COLO668 (cell line): ENCODE measurements around the gene SLC6A17.

ENCODE experiments used
- DNase-seq: peaks from one replicate; lab custom pipeline; 2025; ENCODE audit not compliant: unreplicated experiment; lab: John Stamatoyannopoulos, UW

SLC6A17 gene

DNA sequence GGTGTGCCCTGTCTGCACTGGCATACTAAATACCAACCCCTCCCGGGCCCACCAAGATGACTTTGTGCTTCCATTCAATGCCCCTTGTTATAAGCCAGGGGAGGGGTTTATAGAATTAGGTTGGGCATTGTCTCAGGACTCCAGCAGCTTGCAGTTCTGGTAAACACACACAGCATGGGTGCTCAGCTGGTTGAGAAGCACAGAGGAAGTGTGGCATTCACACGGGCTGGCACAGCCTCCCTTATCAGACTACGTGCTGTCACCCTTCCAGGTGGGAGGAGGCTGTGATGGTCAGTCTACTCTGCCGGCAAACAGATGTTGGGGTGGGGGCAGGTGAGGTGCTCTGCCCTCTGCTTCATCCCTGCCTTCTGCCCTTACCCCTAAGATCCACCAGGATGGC, 15.0 kb upstream of the SLC6A17 start:
- DNase-seq: peak; percentile 84

DNA sequence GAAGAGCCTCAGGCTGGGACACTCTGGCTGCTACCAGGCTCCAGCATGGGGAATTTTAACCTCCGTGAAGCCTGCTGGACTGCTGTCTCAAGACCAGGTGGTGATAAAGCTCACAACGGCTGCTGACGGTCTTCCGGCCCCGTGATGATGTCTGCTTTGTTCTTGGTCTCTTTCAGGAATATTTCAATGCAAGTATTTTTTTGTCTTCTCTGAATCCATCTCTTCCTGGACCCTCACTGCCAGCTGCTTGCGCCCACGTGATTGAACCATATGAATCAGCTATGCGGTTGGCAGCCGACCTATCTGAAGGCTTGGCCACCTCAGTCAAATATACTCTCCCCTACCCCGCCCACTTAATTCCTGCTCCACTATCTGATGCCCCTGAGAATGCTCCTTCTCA, 14.6 kb upstream of the SLC6A17 start:
- peak; percentile 76 for DNase-seq

DNA sequence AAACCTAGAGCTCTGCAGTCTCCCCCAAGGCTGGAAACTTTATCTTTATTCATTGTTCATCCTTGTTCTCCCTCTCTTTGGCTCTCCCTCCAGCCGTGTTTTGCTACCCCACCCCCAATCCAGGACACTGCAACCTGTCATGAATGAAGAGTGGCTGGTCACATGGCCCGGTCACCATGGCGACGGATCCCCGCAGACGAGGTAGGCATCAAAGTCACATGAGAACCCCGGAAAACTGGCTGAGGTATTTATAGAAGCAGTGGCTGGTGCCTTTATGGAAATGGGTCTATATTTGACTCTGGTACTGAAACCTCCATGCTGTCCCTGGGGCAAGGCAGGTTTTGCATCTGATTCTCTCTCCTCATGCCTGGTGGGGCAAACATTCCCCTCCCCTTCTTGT, 13.4 kb upstream of the SLC6A17 start:
- peak; percentile 99 for DNase-seq

DNA sequence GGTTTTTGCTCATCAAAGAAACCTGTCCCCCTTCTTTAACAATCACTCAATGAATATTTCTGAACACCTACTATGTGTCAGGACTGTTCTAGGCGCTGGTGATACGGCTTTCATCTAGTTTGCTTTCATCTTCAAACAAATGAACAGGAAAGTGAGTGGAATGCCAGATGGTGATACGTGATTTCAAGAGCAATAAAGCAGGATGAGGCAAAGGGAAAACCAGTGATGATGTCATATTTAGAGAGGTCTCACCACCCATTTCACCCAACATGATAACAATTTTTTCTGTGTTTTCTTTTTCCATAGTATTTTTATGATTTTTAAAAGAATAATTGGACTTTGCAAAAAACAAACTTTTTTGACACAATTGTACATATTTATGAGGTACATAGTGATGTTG, 11.3 kb upstream of the SLC6A17 start:
- DNase-seq: no peak

DNA sequence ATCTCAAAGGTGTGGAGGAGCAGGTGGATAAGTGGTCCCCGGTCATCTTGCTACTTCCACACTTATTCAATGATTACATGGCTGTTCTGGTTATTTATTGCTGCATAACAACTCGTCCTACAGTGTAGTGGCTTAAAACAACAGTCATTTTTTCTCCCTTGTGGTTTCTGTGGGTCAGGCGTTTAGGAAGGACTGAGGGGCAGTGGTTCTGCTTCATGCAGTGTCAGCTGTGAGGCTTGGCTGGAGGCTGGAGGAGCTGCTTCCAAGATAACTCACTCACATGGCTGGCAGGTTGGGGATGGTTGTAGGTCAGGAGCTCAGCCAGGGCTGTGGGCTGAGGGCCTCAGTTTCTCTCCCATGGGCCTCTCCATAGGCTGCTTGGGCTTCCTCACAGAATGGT, 5.9 kb upstream of the SLC6A17 start:
- no peak for DNase-seq

DNA sequence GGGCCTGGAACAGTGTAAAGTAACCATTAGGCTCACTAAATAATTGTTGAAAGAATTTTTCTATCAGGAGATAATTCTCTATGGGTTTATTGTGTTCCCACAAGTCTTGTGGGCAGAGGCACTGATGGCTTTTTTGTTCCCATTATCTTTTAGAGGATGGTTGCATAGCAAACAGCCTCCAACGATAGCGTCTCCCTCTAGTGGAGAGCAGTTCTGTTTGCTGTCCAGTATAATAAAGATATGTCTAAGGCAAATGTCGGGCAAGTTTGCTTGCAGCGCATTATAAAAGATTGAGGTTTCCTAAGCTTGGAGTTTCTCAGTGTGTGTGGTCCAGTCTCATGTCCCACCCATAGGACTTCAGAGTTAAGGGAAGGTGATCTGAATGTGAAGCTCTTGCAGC, 1.3 kb upstream of the SLC6A17 start:
- peak; percentile 42 for DNase-seq

DNA sequence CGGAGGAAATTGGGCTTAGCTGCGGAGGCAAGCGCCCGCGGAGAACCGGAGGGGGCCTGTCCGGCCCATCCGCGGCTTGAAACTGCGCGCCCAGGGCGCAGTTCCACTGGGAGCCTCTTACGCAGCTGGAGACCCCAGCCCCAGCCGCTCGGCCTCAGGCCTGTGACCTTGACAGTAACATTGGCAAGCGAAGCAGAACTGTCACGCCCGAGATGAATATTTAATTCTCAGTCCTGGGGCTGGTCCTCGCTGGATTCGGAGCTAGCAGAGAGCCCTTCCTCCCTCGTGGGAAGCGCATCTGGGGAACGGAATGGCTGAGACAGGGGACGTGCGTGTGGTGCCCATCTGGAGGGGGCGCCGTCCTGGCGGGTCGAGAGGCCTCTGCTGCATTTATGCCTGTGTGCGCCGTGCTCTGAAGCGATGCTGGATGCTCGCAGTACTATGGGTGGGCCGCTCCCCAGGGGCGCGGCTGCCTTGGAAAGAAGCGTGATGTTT, 928 bp downstream of the SLC6A17 start:
- DNase-seq: no peak

DNA sequence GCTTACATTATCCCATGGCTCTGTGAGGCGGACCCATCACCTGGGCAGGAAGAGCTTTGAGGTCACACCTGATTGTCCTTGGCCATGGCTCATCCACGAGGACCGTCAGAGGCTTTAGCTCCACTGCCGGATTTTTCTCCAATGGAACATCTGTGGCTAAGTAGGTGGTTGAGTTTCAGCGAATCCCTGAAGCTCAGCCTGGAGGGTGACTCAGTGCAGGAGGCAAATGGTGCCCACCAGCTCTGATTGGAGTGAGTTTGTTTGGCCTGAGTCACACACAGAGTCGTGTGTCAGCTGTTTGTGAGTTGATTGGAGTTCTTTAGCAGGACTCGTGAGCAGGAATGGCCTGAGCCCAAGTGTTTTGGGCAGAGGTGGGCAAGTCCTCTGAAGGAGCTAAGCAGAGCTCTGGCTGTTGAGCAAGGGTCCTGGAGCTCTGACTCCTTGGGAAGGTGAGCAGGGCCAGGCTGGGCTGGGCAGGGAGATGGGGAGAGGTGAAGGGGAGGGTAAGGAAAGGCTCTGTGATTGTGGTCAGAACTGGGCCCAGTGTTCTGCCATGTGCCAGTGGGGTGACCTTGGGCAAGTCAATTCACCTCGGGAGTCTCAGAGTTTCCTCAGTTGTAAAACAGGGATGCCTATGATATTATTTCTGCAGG, 2.0 kb downstream of the SLC6A17 start:
- peak; percentile 26 for DNase-seq

DNA sequence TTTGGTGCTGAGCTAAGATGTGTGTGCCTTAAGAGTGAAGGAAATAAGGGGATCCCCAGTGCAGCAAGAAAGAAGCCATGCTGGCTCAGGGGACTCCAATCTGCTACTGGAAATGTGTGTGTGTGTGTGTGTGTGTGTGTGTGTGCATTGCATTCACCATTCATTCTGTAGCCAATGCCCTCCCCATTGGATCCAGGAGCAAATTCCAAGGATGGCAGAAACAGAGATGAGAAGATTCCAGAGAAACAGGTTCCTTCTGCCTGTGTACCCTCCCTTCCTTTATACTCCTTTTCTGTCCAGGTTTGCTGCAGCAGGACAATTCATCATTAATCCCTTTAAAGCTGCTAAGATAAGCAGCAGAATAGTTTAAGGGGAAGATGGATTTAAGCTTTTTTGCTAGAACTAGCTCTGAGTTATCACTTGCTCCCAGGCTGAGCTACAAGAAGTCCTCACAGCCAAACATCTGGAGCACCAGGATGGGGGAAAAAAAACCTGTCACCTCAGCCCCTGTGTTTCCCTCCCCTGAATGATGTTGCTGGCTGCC, 3.2 kb downstream of the SLC6A17 start:
- no peak for DNase-seq

DNA sequence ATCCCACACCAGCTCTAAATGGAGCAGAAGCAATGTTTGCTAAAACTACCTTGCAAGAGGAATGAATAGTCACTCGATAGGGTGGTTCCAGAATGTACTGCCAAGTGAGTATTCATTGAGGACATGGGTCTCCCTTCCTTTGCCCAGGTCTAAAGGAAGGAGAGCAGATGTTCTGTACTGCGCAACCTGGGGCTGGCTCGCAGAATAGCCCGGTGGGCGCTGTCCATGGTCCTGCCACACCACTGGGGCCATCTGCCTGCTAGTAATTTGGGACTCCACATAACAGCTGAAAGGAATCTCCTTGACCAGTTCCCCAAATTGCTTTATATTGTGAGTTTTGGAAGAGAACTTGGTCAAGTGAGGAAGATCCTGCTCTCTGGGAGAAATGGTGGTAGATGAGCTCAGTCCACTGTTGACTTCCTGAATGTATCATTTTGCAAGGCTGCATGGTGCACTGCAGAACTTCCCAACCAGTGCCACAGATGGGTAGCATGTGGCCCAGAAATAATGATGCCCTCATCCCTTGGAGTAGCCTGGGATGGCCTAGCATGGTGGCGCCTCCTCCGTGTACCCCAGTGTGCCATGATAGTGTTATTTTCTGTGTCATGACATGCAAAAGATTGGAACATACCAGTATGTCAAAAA, 5.7 kb downstream of the SLC6A17 start:
- no peak for DNase-seq

DNA sequence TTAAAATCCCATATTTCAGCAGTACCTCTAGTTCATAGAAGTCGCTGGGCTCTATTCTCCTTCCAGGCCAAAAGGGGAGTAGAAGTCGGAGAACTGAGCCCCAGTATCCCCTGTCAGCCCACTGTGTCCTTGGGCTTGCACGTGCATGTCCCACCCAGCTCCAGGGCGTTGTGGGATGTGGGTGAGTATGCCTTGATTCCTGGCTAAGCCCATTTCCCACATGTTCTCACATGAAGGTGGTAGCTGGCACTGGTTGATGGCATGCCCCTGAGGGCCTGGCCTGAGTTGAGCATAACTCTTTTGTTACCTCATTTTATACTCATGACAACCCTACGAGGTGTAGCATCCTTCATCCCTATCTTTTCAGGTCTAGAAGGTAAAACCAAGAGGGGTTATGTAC, 8.0 kb downstream of the SLC6A17 start:
- no peak for DNase-seq

DNA sequence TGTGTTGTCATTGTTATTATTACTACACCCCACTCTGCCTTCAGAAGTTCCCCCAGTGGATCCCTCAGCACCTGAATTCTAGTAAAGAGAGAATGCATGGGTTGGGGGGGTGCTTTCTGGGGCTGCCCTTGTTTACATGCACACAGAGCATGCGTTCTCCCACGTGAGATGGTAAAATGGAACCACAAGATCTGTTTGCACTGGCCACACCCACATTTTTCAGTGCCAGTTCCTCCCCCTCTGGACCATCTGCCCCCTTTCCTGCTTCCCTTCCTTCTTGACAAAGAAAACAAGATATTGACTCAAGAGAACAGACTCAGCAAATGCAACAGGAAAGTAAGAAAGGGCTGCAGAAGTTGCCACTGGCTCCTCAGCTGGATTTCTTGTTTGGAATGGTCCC, 8.9 kb downstream of the SLC6A17 start:
- DNase-seq: no peak

DNA sequence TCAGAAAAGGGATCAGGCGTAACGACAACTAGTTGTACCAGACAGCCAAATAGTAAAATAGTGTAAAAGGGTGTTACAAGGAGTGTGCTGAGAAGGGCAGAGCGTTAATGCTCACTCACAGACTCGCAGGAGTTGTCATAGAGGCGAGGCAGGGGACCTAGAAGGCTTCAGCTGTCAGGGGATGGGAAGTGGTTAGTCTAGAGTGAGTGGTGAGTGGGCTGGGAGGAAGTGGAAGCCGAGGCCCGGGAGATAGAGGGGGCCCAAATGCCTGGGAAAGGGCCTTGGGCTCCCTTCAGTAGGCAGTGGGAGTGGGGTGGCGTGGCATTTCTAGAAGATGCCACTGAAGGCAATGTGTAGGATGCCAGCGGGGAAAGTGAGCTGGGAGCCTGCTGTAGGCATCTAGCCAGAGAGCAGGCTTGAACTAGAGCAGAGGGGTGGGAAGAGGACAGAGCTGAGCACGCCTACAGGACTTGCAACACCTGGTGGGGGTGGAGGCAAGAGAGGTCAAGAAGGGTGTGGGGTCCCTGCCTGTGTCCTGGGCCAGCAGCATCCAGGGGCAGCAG, 10.3 kb downstream of the SLC6A17 start:
- DNase-seq: no peak

DNA sequence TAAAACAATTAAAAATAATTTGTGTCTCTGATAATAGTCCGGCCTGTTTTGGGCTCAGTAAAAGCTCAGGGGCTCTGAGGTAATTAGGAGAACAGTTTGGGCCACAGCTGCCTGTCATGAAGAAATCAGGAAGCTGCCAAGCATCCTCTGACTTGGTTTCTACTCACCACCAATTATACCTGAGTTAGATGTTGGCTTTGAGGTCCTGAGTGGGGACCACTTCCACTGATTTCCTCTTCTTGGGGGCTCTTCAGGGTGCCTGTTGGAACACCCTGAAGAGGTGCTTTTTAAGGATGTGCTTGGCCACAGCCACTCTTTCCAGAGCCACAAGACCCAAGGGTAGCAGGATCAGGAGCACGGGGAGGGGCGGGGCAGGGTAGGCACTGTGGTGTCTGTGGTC, 10.9 kb downstream of the SLC6A17 start:
- no peak for DNase-seq

DNA sequence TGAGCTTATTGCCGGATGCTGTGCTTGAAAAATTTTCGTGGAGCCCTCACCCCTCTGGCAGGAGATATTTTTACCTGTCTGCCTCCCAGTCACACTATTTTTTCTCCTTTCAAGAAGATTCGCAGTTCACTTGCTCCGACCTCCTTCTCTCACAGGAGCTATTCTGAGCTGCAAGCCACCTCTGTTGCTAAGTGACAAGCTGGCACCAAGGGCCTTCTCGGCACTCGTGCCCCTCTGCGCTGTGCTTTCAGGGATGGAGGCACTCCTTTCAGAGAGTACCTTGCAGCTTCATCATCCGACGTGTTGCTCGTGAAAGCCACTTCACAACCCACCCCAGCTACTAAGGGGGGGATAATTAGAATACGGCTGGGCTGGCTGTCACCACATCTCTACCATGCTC, 11.6 kb downstream of the SLC6A17 start:
- no peak for DNase-seq

DNA sequence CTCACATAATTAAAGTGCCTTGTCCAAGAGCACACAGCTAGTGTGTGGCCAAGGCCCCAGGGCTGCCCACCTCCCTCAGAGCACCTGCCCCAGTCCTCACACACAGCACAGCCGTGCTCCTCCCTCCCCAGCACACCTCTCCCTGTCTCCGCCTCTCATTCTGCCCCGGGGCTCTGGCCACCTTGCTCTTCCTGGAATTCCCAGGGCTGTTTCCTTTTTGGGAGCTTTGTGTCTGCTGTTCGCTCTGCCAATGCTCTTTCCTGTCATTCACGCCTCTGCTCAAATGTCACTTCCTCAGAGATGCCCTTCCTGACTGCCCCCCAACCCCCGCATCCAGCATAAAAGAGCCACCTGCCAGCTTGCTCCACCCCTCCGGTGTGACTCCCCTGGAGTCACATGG, 13.3 kb downstream of the SLC6A17 start:
- DNase-seq: peak; percentile 80

DNA sequence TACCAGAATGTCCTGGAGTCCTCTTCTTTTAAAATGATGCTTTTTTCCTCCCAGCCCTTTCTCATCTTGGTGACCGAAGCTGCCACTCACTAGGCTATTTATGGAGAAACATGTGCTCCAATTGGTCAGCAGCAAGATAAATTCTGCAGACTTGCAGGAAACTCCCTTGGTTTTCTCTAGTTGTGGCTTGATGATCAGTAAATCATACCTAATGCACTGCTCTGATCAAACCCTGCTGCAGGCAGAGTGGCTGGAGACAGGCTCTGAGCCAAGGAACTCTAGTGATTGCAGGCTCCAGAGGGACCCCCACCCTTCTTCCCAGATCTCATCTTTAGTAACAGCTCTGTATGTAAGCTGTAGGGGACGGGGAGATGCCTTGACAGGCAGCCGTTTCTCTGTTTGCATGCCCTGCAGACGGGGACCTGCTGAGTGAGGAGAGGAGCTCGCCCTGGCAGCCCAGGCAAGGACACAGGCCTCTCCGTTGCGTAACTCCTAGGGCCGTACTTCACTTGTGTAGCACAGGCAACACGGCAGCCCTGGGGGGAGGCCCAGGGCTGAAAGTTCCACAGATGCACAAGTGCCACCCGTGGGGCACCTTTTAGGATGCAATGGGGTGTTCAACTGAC, 14.5 kb downstream of the SLC6A17 start:
- DNase-seq: no peak

DNA sequence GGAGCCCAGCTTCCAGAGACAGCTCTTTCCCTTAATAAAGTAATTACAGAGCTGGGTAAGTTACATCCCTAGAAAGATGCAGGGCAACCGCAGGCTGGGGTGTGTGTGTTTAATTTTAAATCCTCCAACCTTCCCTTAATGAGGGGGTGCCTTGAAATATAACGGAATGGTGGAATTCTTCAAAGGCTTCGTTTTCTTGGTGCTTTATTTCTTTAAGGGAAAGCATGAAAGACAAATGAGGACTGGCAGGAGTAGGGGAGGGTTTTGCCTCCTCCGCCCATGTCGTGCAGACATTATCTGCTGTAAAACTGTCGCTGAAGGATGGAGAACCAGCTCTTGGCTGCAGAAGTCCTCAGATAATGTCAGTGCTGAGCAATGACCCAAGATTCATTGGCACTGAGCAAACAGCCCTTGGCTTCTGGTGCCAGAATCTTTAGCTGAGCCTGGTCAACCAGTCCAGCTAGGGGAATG, 15.5 kb downstream of the SLC6A17 start:
- no peak for DNase-seq

DNA sequence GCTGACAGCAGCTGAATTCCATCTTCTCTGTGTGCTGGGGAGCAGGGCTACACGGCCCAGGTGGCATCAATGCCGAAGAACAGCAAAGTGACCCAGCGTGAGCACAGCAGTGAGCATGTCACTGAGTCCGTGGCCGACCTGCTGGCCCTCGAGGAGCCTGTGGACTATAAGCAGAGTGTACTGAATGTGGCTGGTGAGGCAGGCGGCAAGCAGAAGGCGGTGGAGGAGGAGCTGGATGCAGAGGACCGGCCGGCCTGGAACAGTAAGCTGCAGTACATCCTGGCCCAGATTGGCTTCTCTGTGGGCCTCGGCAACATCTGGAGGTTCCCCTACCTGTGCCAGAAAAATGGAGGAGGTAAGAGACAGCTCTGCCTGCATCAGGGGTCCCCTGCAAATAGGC, 16.6 kb downstream of the SLC6A17 start:
- DNase-seq: no peak

DNA sequence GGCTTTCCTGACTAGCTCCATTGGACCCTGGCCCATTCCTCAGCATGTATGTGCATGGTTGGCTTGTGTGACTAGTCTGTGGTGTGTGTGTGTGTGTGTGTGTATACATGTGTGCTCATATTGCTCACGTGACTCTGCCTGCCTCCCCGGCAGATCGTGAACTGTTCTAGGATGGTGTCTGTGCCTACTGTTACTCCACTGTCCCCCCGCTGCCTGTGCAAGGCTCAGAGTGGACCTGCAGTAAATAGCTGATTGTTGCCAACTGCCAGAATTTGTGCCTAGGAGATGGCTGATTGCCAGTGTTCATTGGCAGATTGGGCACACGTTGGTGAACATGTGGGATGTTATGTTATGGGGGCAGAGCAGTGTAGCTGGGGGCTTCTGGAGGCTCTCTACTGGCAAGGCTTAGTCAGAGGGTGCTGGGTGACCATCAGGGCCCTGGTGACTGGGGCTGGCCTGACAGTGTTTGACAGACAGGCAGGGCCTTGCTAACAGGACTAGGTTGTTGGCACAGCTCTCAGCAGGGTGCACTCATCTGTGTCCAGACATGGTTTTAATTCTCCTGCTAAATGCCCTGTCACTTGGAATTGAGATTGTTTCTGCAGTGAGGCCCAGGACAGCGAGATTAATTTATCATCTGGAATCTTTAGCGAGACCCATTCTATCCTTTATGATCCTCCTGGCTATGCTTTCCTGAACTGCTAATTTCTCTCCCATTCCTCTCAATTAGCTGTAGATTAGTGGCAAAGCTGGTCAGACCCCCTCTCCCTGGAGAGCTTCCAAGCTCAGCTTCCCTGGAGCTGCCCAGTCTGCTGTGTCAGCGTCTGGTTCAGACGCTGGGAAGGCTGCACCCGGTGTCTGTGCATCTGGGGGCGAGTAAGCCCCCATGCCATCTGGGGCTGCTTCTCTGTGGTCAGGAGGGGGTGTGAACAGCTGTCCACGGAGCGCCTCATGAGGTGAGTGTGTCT, 20.8 kb downstream of the SLC6A17 start:
- peak; percentile 18 for DNase-seq

DNA sequence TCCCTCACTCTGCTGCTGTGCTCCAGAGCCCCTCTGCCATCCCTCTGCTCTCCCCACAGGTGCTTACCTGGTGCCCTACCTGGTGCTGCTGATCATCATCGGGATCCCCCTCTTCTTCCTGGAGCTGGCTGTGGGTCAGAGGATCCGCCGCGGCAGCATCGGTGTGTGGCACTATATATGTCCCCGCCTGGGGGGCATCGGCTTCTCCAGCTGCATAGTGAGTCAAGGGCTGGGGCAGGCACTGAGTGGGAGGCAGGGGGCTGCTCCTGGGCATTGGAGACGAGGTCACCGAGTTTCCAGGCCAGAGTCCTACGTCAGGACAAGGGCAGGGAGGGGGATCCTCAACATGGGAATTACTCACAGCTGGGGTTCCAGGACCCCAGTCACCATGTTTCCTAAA, 21.7 kb downstream of the SLC6A17 start:
- DNase-seq: no peak
